ENCODE data around the gene NXPH2.

The NXPH2 gene

DNA sequence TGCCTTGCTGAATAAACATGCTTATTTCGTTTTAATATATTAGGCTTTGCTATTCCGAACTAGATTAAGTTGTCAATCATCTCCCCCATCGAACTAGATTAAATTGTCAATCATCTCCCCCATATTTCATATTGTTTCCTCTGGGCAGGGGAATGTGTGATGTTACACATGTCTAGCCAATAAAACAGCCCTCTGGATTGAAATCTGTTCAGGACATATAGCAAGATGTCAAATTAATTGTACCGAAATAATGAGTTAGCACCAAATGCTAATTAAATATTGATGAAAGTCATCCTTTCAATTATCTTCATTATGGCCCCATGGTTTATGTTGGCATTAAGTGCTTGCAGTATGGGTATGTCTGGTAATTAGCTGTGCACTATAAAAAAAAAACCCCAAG lies 143.1 kb downstream of the NXPH2 start:
- DNase-seq (ENCODE audit: low read depth in 2 of 2), result no peak

DNA sequence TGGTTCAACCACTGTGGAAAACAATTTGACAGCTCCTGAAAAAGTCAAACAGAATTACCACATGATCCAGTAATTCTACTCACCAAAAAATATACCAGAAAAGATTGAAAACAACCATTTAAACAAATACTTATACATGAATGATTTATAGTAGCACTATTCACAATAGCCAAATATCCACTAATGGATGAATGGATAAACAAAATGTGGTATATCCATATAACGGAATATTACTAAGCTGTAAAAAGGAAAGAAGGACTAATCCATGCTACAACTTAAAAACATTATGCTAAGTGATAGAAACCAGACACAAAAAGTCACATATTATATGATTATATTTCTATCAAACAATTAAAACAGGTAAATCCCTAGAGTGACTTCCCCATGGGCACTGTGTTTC lies 147.1 kb downstream of the NXPH2 start:
- DNase-seq (ENCODE audit: low read depth in 2 of 2), result no peak

DNA sequence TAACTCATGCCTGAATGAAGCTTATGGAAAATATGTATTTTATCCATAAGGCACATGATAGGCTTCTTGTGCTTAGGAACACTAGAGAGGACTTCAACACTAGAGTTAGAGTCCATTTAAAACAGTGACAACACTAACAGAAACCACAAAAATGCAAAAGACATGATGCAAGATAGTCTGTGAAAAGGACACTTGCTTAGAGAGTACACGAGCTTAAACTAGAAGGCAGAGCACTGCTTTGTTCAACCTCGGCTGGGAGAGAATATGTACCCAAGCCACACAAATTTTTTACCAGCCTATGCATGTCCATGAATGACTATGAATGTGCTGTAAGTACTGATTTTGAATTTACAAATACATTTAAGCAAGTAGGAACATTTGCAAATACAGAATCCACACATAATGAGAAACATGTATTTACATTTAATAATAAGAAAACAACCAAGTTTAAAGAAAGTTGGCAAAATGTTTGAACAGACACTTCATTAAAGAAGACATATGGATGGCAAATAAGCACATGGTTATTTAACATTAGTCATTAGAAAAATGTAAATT lies 148.0 kb downstream of the NXPH2 start:
- no peak for DNase-seq (ENCODE audit: low read depth in 2 of 2)

DNA sequence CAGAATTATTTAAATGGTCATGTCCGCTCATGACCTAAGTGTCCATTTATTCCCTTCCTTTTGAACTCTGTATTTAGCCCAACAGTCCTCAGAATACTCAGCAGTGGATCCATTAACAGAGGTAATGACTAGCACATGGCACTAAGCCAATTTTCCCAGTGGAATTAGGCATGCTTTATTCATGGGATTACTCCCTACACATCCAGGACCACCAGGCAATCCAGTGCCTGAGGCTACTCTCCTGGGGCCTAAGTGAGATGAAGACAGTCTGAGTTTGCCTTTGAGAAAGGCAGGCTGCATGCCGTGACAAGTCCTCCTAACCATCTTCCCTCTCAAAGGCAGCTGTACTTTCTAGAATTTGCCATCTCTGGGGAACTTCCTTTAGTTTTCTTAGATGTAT lies 150.0 kb downstream of the NXPH2 start:
- no peak for DNase-seq (ENCODE audit: low read depth in 2 of 2)

DNA sequence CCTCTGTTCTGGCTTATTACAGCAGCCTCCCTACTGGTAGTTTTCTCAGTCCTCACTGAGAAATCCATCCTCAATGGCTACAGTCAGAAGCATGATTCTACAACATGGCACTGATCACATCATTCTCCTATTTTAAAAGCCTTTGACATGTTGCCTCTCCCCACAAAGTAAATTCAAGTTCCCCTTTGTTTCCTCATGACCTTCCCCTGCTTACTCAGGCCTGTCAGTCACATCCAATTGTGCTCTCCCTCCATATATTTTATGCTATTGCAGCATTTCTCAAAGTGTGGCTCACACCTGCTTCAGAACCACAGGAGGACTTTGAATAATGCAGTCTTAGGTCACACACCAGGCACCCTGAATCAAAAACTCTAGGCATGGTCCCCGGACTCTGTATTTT lies 154.0 kb downstream of the NXPH2 start:
- no peak for DNase-seq (ENCODE audit: low read depth in 2 of 2)

DNA sequence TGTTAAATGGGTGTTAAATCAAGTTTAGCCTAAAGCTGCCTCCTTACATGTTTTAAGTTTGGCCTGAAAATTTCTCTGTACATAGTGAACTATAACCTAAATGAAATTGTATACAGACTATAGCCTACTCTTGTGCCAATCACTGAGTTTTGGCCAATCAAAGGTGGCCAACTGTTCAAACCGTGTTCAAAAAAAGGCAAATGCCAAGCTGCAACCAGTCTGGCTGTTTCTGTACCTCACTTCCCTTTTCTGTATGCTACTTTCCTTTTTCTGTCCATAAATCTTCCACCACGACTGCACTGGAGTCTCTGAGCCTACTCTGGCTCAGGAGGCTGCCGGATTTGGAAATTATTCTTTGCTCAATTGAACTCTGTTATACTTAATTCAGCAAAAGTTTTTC lies 157.6 kb downstream of the NXPH2 start:
- no peak for DNase-seq (ENCODE audit: low read depth in 2 of 2)

DNA sequence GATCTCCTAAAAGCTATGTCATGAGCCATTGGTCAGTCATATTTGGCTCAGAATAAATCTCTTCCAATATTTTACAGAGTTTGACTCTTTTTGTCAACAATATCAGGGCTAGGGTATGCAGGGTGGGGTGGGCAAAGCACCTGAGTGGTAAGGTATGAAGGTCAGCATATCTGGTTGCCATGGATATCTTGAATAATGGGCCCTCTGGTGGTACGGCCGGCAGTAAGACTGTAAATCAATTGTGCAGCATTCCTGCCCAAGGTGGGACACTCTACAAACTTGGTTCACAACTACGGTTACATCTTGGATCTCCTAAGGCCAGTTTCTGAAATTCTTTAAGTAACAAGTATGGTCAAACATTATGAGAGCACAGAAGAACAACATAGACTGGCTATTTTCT lies 159.1 kb downstream of the NXPH2 start:
- DNase-seq (ENCODE audit: low read depth in 2 of 2), result no peak

DNA sequence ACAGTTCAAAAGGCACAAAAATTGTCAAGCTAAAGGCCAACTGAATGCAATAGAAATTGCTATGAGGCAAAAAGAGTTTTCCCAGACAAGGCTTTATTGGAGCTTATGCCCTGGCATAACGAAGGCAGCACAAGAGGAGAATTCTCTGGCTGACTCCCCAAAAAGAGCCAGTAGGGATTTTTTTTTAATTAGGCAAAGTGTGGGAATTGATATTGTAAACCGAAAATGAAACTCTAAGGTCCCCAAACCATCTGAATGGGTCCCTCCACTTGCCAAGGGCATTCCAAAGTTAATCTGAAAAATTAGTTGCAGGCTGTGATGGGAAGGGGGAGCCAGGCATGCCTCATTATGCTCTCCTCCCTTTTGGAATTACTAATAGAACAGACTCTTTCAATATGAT lies 159.8 kb downstream of the NXPH2 start:
- DNase-seq (ENCODE audit: low read depth in 2 of 2), result no peak

All from stimulated activated CD8-positive, alpha-beta memory T cell treated with anti-CD3 and anti-CD28 coated beads, Interleukin-15, amount 100 ng/mL, for 4 hours (primary cell).